GM12891 (cell line): ENCODE measurements around the gene SP6.

Source experiments
- PAX5 ChIP-seq: IDR thresholded peaks from 2 replicates; pipeline ENCODE4 v1.6.1; 2011; ENCODE audit warnings: low read length, moderate library complexity, mild to moderate bottlenecking; ENCODE audit not compliant: insufficient read depth, severe bottlenecking
- POLR2A ChIP-seq: IDR thresholded peaks from 2 replicates; pipeline ENCODE4 v1.6.1; 2011; ENCODE audit warnings: low read depth, low read length, control low read depth
- POLR2AphosphoS5 ChIP-seq: IDR thresholded peaks from 2 replicates; pipeline ENCODE4 v1.6.1; 2011; ENCODE audit warnings: low read depth, low read length, control low read depth
- POU2F2 ChIP-seq: IDR thresholded peaks from 2 replicates; pipeline ENCODE4 v1.6.1; 2011; ENCODE audit warnings: low read depth, mild to moderate bottlenecking, control low read depth, low read length, moderate library complexity
- SPI1 ChIP-seq: IDR thresholded peaks from 2 replicates; pipeline ENCODE4 v1.6.1; 2011; ENCODE audit warnings: low read depth, low read length, control low read depth
- TAF1 ChIP-seq: IDR thresholded peaks from 2 replicates; pipeline ENCODE4 v1.6.1; 2011; ENCODE audit warnings: low read depth, low read length, control low read depth

DNA sequence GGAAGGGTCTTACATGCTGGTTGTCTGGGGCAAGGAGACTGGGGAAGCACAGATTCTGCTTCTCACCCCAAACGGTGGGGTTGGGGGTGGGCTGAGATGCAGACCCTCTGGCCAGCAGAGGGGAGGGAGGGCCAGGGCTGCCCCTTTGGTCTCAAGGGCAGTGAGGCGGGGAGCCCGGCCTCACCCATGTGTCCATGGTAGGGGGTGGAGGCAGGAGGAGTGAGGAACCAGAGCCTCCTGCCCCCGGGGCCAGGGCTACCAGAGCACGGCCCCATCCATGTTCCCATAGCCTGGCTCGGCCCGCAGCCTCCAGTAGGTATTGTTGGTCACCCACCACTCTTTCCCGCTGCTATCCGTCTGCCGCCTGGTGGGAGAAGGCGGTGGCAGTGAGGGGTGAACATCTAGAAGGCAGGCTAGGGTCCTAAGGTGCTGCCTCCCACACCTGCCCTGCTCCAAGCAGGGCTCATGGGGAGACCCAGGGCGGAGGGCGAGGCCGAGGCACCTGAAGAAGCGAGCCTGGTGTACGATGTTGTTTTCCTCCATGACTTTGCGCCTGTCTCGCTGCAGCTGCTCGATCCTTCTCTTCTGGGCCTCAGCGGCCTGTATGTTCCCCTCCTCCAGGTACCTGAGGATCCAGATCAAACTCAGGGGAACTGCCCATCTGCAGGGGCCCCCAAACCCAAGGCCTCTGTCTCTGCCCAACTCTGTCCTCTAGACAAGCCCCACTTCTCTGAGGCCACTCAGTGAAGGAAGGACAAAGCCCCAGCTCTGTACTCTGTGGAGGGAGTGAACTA lies 42.7 kb downstream of the SP6 start:
- TF ChIP-seq POLR2AphosphoS5 = no peak
- TF ChIP-seq POLR2A = no peak
- no peak for TF ChIP-seq TAF1
- TF ChIP-seq SPI1 = no peak
- no peak for TF ChIP-seq PAX5
- TF ChIP-seq POU2F2 = no peak
